Ovary (tissue), 9 donors: ENCODE measurements around the gene SLC1A3. TPM values are rescaled to one million over a fixed set of nuclear protein-coding genes. Genes with fewer than 3 reads are reported as not detected.

Experiments used
- DNase-seq, 5 donors: peaks; one replicate each; pipeline ENCODE4 v3.0.0-alpha.2; 2019 to 2020
- H3K27ac ChIP-seq, 2 donors: fragments of 200-600 bp; one replicate each; pipeline versions ENCODE4 v1.5.1 to v1.8.0; 2019 to 2022
- H3K27me3 ChIP-seq: fragments of 200-600 bp; one replicate; pipeline ENCODE4 v1.8.0; 2022
- H3K36me3 ChIP-seq: fragments of 200-600 bp; sonication (generic); one replicate; pipeline ENCODE4 v1.5.1; 2019
- H3K4me1 ChIP-seq: one replicate; pipeline ENCODE4 v1.8.1; 2013; ENCODE audit warnings: mild to moderate bottlenecking, moderate library complexity; ENCODE audit not compliant: insufficient read depth
- H3K4me3 ChIP-seq: fragments of 200-600 bp; sonication (generic); one replicate; pipeline ENCODE4 v1.5.1; 2017
- H3K9me3 ChIP-seq, 2 donors: fragments of 200-600 bp in 1 of 2; sonication (generic) in 1 of 2; one replicate each; pipeline versions ENCODE4 v1.5.1 to v1.8.1; 2013 to 2019; ENCODE audit warnings: mild to moderate bottlenecking in 1 of 2, moderate library complexity in 1 of 2
- CTCF ChIP-seq, 3 donors: fragments of 450-650 bp in 2 of 3; fragments of 200-600 bp in 1 of 3; IDR thresholded peaks; one replicate each; pipeline versions ENCODE4 v1.5.1 to v1.8.0; 2016 to 2022; ENCODE audit warnings: antibody characterized with exemption in 3 of 3, mild to moderate bottlenecking in 1 of 3
- EP300 ChIP-seq: sonication (generic); formaldehyde crosslinking; IDR thresholded peaks from one replicate; pipeline ENCODE4 v1.6.1; 2017; ENCODE audit warnings: antibody characterized with exemption
- POLR2A ChIP-seq: fragments of 450-650 bp; IDR thresholded peaks from one replicate; pipeline ENCODE4 v1.6.1; 2017; ENCODE audit warnings: antibody characterized with exemption, mild to moderate bottlenecking, moderate library complexity
- WGBS, 3 donors: extraction: QIAGEN DNeasy Blood & Tissue Kit in 1 of 3; methylation state at CpG; one replicate each; pipeline versions ENCODE4 v1.1.5 to v1.1.7; 2013 to 2017; 5-methylcytosine and 5-hydroxymethylcytosine counted together
- intact Hi-C, 4 donors: fragments of 100-400 bp; cut with DNase I; formaldehyde crosslinking; loops; one replicate each; pipeline versions ENCODE4 v1.11.0 to v1.15.1; 2022 to 2023
- polyA plus RNA-seq, 2 donors: library from polyadenylated mRNA; stranded (reverse); fragments of 200-250 nt in 1 of 2; fragments of 350-450 nt in 1 of 2; fragmentation: Illumina TruSeq in 1 of 2; extraction: RNeasy Lipid Tissue Mini Kit (QIAGEN cat#74804) in 1 of 2; gene quantifications; one replicate each; pipeline ENCODE4 v1.2.3, GENCODE V29; 2013 to 2014
- total RNA-seq, 7 donors: library from RNA; depleted of rRNA in 2 of 7; stranded (reverse); fragments of >200 nt in 2 of 7; fragmentation: NEBNext Ultra II Directional in 3 of 7; extraction: Animal tissue kit (Norgen Biotek cat#: 25700) in 3 of 7; gene quantifications; one replicate each; pipeline versions ENCODE4 v1.1.0 to v1.2.4, GENCODE V29; 2016 to 2023
- donor health status: DM: no; HTN: no; CAD: no; lungs with moderate emphysema.
- donor health status: DM: no; HTN: no; CAD: no.
- donor health status: Bipolar disorder and iron deficiency.
- donor health status: DM: yes; HTN: yes; CAD: no.
- donor health status: DM: no; HTN: no; CAD: no.
- donor health status: DM: yes; HTN: yes; CAD: no.

The SLC1A3 gene
- total and polyA plus RNA-seq, 9 donors: 5.2 to 72.3 (median 36.7) TPM

- TF ChIP-seq EP300 (no peak), CTCF (IDR thresholded peaks at IDR 0.05) (peak; percentile 62 to 82 (median 76))
- H3K27me3 ChIP-seq: no peaks in the 10 kb centered on the region
- no peaks in the 10 kb centered on the region for H3K4me1 ChIP-seq
- peak overlapping the region; percentile 39 to 69 for H3K27ac ChIP-seq
- intact Hi-C loops: loop anchor here in 2 of 4 donors (2.0 to 10.0 kb wide), 2 partner anchors 274 to 276 kb away; no protein-coding TSS in a partner anchor
- peak overlapping the region; percentile 50 for H3K4me3 ChIP-seq
- 3 to 5% (median 4%) methylated on average over 45 to 50 of the region's 50 CpGs for WGBS, 3 donors
- peak; percentile 67 to 89 (median 79) for DNase-seq
- no peaks in the 10 kb centered on the region for H3K9me3 ChIP-seq
- no peaks in the 10 kb centered on the region for H3K36me3 ChIP-seq
These were observed 83.9 kb downstream of the SLC1A3 start for GRCh38 chr5:36690041-36690961.

GRCh38 chr5:36691226-36691625, 84.8 kb downstream of the SLC1A3 start:
- Histone ChIP-seq H3K4me1 (no peaks in the 10 kb centered on the region), H3K27me3 (no peaks in the 10 kb centered on the region), H3K9me3 (no peaks in the 10 kb centered on the region), H3K4me3 (no peak overlapping the region), H3K27ac (no peak overlapping the region), H3K36me3 (no peaks in the 10 kb centered on the region)
- intact Hi-C loops: loop anchor here in 2 of 4 donors (2.0 to 10.0 kb wide), 2 partner anchors 274 to 276 kb away; no protein-coding TSS in a partner anchor
- no peak for DNase-seq
- TF ChIP-seq EP300: no peak
- no peak for TF ChIP-seq CTCF (IDR thresholded peaks at IDR 0.05)
- no peak for TF ChIP-seq POLR2A

- no peaks in the 10 kb centered on the region for H3K9me3 ChIP-seq
- no peak for DNase-seq
- WGBS, 3 donors: 63 to 81% (median 68%) methylated on average over 5 of the region's 5 CpGs
- TF ChIP-seq CTCF (IDR thresholded peaks at IDR 0.05) (no peak), POLR2A (no peak), EP300 (no peak)
- no peak overlapping the region for H3K4me3 ChIP-seq
- H3K36me3 ChIP-seq: no peaks in the 10 kb centered on the region
- H3K4me1 ChIP-seq: no peaks in the 10 kb centered on the region
- intact Hi-C loops: loop anchor here in 2 of 4 donors (2.0 to 10.0 kb wide), 2 partner anchors 275 to 277 kb away; no protein-coding TSS in a partner anchor
- no peaks in the 10 kb centered on the region for H3K27me3 ChIP-seq
- H3K27ac ChIP-seq: no peak overlapping the region
These were observed 85.4 kb downstream of the SLC1A3 start for GRCh38 chr5:36691696-36692371.
